Transverse colon (tissue), 4 donors: ENCODE data around the gene ELK3. TPM values are rescaled to one million over a fixed set of nuclear protein-coding genes. Genes with fewer than 3 reads are reported as not detected.
A peak's percentile ranks its signal among the peaks of the same experiment; 100 is the strongest.

Experiments
- DNase-seq: peaks from one replicate; pipeline ENCODE4 v3.0.0-alpha.2; 2019
- H3K27ac ChIP-seq, 4 donors: fragments of 200-600 bp; sonication (generic); 2 replicates each; pipeline ENCODE4 v1.5.1; 2016 to 2018; ENCODE audit warnings: inconsistent platforms in 4 of 4
- H3K27me3 ChIP-seq: fragments of 200-600 bp; sonication (generic); 2 replicates; pipeline ENCODE4 v1.5.1; 2017; ENCODE audit warnings: inconsistent platforms
- H3K36me3 ChIP-seq, 4 donors: fragments of 200-600 bp; sonication (generic); 2 replicates each; pipeline ENCODE4 v1.5.1; 2017 to 2019; ENCODE audit warnings: inconsistent platforms in 4 of 4
- H3K4me1 ChIP-seq, 4 donors: fragments of 200-600 bp; sonication (generic); 2 replicates each; pipeline ENCODE4 v1.5.1; 2017 to 2020; ENCODE audit warnings: inconsistent platforms in 4 of 4
- H3K4me3 ChIP-seq, 4 donors: fragments of 200-600 bp; sonication (generic); 1 replicate in 1 of 4; 2 replicates in 3 of 4; pipeline versions ENCODE4 v1.5.1 to v1.6.1; 2017 to 2019; ENCODE audit warnings: inconsistent platforms in 4 of 4
- H3K9me3 ChIP-seq, 2 donors: fragments of 200-600 bp; sonication (generic); 2 replicates each; pipeline ENCODE4 v1.5.1; 2017 to 2019; ENCODE audit warnings: inconsistent platforms in 2 of 2
- EP300 ChIP-seq: sonication (generic); formaldehyde crosslinking; IDR thresholded peaks from one replicate; pipeline ENCODE4 v1.6.1; 2017; ENCODE audit warnings: antibody characterized with exemption, low read depth
- POLR2A ChIP-seq: fragments of 450-650 bp; IDR thresholded peaks from one replicate; pipeline ENCODE4 v1.6.1; 2016; ENCODE audit warnings: antibody characterized with exemption, mild to moderate bottlenecking, moderate library complexity
- POLR2AphosphoS5 ChIP-seq, 3 donors: sonication (generic); formaldehyde crosslinking; IDR thresholded peaks; one replicate each; pipeline ENCODE4 v1.6.1; 2016; ENCODE audit warnings: antibody characterized with exemption in 3 of 3
- WGBS, 2 donors: methylation state at CpG; one replicate each; pipeline ENCODE4 v1.1.5; 2018; ENCODE audit warnings: low coverage in 1 of 2; 5-methylcytosine and 5-hydroxymethylcytosine counted together
- in situ Hi-C, 4 donors: fragments of 200-750 bp; cut with MboI; loops; one replicate each; pipeline versions ENCODE4 v1.15.0 to v1.15.1; 2017; ENCODE audit warnings: low sequenced_read_pairs in 3 of 4, low pct_ligation_motif_present in 1 of 4, low pct_unique_long_range_greater_than_20kb in 1 of 4
- intact Hi-C: fragments of 100-400 bp; cut with DNase I; formaldehyde crosslinking; loops from one replicate; pipeline ENCODE4 v1.15.1; 2023; ENCODE audit warnings: low total_unique reads
- total RNA-seq, 4 donors: library from RNA; depleted of rRNA; stranded (reverse); fragments of >200 nt; gene quantifications; one replicate each; pipeline ENCODE4 v1.1.0, GENCODE V29; 2016
- TF ChIP-seq, protein P1 (sequence below), 5 experiments: fragments of 200-600 bp in 3 of 5; fragments of 450-650 bp in 2 of 5; sonication (generic) in 3 of 5; IDR thresholded peaks; 1 replicate in 2 of 5; 2 replicates in 3 of 5; pipeline ENCODE4 v1.5.1; 2016 to 2017; ENCODE audit warnings: antibody characterized with exemption in 5 of 5, inconsistent platforms in 3 of 5, mild to moderate bottlenecking in 2 of 5, moderate library complexity in 1 of 5

The ELK3 gene
- total RNA-seq, 4 donors from 2014 or later: 2.2 to 11.3 (median 5.3) TPM

DNA sequence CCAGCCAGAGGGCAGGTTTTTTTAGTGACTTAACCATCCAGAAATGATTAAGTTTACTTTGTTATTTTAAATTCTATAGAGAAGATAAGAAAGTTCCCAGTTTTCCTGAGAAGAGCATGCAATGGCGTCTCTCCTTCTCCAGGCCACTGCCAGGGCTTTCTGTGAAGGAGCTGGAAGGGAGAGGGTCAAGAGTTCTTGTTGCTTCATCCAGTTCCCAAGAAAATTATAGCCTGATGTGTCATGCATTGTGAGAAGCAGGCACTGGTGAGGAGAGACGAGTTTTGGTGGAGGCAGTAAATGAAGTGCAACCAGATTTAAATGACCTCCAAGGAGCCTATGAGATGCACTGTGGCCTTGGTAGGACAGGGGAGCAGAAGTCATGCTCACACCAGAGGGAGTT, 14.2 kb downstream of the ELK3 start:
- in situ Hi-C loops (loop anchor here in 3 of 4 donors (5.0 to 25.0 kb wide), 2 partner anchors 141 to 304 kb away; no protein-coding TSS in a partner anchor), intact Hi-C loops (no loop called here)
- TF ChIP-seq, protein P1, sequence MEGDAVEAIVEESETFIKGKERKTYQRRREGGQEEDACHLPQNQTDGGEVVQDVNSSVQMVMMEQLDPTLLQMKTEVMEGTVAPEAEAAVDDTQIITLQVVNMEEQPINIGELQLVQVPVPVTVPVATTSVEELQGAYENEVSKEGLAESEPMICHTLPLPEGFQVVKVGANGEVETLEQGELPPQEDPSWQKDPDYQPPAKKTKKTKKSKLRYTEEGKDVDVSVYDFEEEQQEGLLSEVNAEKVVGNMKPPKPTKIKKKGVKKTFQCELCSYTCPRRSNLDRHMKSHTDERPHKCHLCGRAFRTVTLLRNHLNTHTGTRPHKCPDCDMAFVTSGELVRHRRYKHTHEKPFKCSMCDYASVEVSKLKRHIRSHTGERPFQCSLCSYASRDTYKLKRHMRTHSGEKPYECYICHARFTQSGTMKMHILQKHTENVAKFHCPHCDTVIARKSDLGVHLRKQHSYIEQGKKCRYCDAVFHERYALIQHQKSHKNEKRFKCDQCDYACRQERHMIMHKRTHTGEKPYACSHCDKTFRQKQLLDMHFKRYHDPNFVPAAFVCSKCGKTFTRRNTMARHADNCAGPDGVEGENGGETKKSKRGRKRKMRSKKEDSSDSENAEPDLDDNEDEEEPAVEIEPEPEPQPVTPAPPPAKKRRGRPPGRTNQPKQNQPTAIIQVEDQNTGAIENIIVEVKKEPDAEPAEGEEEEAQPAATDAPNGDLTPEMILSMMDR (IDR thresholded peaks at IDR 0.05): no peak
- TF ChIP-seq EP300 (no peak), POLR2A (no peak), POLR2AphosphoS5 (IDR thresholded peaks at IDR 0.05) (no peak)
- no peak for DNase-seq
- Histone ChIP-seq H3K4me1 (peaks cover 0 to 37% (median 9%) of the 10 kb centered on the region in 4 donors), H3K27me3 (no peaks in the 10 kb centered on the region), H3K4me3 (no peak overlapping the region), H3K9me3 (no peaks in the 10 kb centered on the region), H3K36me3 (no peaks in the 10 kb centered on the region), H3K27ac (peak overlapping the region; percentile 6 to 56 (median 28))
- 65 to 93% methylated on average over 2 of the region's 2 CpGs for WGBS, 2 donors

DNA sequence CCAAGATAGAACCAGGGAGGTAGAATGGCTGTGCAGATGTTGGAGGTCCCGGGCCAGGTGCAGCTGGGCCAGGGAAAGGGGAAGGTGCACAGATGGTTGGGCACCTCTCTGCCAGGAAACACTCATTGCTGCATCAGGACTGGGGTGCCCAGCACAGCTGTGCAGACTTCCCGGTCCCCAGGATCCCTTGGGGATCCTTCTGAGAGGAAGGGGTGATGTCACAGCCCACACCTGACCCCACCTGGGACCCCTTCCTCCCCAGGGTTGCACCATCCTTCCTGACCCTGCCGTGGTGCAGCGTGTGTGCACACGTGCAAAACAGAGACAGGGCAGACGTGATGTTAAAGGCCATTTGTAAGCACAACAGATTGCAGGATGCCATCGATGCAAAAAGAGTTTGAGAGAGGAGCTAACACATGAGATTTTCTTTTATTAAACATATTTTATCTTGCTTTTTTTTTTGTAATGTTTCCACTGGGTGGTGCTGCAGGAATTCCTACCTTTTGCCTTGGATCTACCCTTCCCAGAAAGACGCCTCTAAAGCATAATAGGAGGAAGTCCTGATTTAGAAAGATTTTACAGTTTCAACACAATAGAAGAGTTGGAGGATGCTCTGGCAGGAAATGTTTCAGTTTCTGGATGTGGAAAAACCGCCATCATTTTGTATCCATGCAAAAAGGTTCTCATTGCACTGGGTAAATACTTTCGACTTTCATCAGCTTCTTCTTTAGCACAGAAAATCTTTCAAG, 14.8 kb downstream of the ELK3 start:
- WGBS, 2 donors: 45 to 62% methylated on average over 6 to 10 of the region's 10 CpGs
- H3K4me1 ChIP-seq: peaks cover 0 to 37% (median 10%) of the 10 kb centered on the region in 4 donors
- no peaks in the 10 kb centered on the region for H3K27me3 ChIP-seq
- H3K4me3 ChIP-seq: no peak overlapping the region
- no peaks in the 10 kb centered on the region for H3K9me3 ChIP-seq
- H3K36me3 ChIP-seq: no peaks in the 10 kb centered on the region
- peak; percentile 34 for DNase-seq
- H3K27ac ChIP-seq: peak overlapping the region; percentile 6 to 56 (median 32)
- intact Hi-C loops: no loop called here
- TF ChIP-seq, protein P1 (IDR thresholded peaks at IDR 0.05): peak in 1 of 5 experiments; percentile 8
- no peak for TF ChIP-seq POLR2A
- in situ Hi-C loops: loop anchor here in 3 of 4 donors (5.0 to 25.0 kb wide), 2 partner anchors 142 to 303 kb away; no protein-coding TSS in a partner anchor

DNA sequence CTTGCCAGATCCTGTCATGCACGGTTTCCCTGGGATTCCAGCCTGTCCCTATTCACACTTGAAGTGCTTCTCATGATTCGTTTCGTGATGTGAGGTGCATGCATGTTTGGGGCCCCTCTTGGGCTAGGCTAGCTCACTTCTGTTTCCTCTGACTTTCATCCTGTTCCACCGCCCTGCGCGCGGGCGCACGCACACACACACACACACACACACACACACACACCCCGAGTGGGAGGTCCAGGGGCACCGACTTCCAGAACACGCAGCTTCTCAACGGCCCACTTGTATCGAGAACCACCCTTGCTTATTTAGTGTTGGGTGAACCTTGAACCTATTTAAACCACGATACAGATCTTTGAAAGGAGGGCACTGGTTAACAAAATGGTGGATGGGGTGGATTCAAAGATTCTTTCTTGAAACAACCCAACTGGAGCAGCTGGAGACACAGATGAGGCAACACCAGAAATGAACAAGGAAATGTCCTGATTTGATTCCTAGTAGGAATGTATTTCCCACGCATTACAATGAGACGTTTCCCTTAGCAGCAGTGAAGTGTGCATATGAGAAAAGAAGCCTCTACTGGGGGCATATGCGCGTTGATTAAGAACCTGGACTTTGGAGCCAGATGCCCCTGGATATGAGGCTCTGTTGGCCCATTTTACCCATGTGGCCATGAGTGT, 16.3 kb downstream of the ELK3 start:
- in situ Hi-C loops (loop anchor here (5.0 to 25.0 kb wide), 6 partner anchors 143 to 307 kb away; partner anchors contain the start of gene CDK17 (in 1 of the 4)), intact Hi-C loops (loop anchor here (5.0 to 10.0 kb wide), 2 partner anchors 148 to 304 kb away; no protein-coding TSS in a partner anchor)
- Histone ChIP-seq H3K27ac (peak overlapping the region; percentile 2 to 56 (median 28)), H3K27me3 (no peaks in the 10 kb centered on the region), H3K9me3 (no peaks in the 10 kb centered on the region), H3K36me3 (no peaks in the 10 kb centered on the region), H3K4me1 (peaks cover 0 to 47% (median 13%) of the 10 kb centered on the region in 4 donors), H3K4me3 (no peak overlapping the region)
- DNase-seq: no peak
- TF ChIP-seq POLR2AphosphoS5 (IDR thresholded peaks at IDR 0.05) (no peak), EP300 (no peak), POLR2A (no peak)
- TF ChIP-seq, protein P1 (IDR thresholded peaks at IDR 0.05): no peak
- whole genome bisulfite sequencing, 2 donors: 56 to 83% methylated on average over 4 to 19 of the region's 19 CpGs

DNA sequence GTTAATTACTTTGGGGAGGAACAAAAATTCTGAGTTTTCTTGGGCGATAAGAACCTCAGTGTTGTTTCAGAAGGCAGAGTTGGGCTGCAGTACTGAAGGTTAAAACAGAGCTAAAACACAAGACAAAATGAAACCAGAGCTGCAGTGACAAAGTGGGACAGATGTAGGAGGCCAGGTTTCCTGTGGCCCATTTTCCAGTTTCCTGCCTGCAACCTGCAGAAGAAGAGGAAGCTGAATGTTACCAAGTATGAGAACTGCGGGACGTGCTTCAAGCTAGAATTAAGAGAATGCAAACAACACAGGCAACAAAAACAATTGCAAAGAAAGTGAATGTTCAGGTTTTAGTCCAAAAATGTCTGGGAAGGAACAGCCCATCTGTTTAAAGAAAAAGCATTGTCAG, 17.8 kb downstream of the ELK3 start:
- Histone ChIP-seq H3K9me3 (no peaks in the 10 kb centered on the region), H3K36me3 (no peaks in the 10 kb centered on the region), H3K4me1 (peaks cover 0 to 50% (median 13%) of the 10 kb centered on the region in 4 donors), H3K27me3 (no peaks in the 10 kb centered on the region), H3K27ac (peak overlapping the region in 3 of 4 donors; percentile 31 to 42 (median 40)), H3K4me3 (no peak overlapping the region)
- TF ChIP-seq EP300 (no peak), POLR2A (no peak), POLR2AphosphoS5 (IDR thresholded peaks at IDR 0.05) (no peak)
- TF ChIP-seq, protein P1 (IDR thresholded peaks at IDR 0.05): no peak
- intact Hi-C loops (loop anchor here (5.0 to 10.0 kb wide), 2 partner anchors 150 to 303 kb away; no protein-coding TSS in a partner anchor), in situ Hi-C loops (loop anchor here (5.0 to 25.0 kb wide), 6 partner anchors 145 to 305 kb away; partner anchors contain the start of gene CDK17 (in 1 of the 4))
- 36 to 64% methylated on average over 3 of the region's 3 CpGs for WGBS, 2 donors
- DNase-seq: no peak
